ENCODE measurements around the gene RIOK1.

DNA sequence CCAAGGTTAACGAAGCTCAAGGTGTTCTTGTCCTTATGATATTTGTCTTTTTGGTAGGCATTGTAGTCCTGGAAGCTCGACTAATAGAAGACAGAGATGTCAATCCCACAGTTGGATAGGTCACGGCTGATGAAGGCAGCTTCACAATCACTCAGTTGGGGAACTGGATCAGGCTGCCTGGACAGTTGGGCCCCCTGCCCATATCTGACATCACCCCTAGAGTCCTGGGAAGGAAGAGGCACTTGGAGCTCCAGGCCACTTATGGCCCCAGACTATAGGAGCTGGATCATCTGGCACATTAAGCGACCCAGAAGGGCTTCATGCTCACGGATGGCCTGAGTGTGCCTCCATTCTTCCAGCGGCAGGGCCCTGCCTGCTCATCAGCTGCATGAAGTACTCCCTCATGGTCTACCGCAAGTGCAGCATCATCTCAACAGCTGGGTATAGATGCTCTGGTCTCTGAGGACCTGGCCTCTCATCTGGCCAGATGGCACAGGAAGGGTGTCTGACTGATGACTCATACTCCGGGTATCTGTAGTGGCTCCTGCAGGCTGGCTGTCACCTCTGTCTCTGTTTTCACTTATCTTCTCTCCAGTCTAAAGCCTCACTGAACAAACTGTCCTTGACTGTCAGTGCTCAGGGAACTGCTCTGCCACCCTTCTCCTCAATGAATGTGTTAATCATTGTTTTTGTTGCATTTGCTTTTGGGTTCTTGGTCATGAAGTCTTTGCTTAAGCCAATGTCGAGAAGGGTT lies 47.4 kb upstream of the RIOK1 start:
- TF ChIP-seq, protein P1, sequence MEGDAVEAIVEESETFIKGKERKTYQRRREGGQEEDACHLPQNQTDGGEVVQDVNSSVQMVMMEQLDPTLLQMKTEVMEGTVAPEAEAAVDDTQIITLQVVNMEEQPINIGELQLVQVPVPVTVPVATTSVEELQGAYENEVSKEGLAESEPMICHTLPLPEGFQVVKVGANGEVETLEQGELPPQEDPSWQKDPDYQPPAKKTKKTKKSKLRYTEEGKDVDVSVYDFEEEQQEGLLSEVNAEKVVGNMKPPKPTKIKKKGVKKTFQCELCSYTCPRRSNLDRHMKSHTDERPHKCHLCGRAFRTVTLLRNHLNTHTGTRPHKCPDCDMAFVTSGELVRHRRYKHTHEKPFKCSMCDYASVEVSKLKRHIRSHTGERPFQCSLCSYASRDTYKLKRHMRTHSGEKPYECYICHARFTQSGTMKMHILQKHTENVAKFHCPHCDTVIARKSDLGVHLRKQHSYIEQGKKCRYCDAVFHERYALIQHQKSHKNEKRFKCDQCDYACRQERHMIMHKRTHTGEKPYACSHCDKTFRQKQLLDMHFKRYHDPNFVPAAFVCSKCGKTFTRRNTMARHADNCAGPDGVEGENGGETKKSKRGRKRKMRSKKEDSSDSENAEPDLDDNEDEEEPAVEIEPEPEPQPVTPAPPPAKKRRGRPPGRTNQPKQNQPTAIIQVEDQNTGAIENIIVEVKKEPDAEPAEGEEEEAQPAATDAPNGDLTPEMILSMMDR (conservative IDR thresholded peaks at IDR 0.05), result no peak
- TF ChIP-seq EZH2 (IDR thresholded peaks at IDR 0.05; ENCODE audit: low read depth), result no peak
